ENCODE results near the gene MYH9.

- TF ChIP-seq, protein P1, sequence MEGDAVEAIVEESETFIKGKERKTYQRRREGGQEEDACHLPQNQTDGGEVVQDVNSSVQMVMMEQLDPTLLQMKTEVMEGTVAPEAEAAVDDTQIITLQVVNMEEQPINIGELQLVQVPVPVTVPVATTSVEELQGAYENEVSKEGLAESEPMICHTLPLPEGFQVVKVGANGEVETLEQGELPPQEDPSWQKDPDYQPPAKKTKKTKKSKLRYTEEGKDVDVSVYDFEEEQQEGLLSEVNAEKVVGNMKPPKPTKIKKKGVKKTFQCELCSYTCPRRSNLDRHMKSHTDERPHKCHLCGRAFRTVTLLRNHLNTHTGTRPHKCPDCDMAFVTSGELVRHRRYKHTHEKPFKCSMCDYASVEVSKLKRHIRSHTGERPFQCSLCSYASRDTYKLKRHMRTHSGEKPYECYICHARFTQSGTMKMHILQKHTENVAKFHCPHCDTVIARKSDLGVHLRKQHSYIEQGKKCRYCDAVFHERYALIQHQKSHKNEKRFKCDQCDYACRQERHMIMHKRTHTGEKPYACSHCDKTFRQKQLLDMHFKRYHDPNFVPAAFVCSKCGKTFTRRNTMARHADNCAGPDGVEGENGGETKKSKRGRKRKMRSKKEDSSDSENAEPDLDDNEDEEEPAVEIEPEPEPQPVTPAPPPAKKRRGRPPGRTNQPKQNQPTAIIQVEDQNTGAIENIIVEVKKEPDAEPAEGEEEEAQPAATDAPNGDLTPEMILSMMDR (conservative IDR thresholded peaks at IDR 0.05; ENCODE audit: low read depth in 2 of 2) = no peak
- TF ChIP-seq, protein P2, sequence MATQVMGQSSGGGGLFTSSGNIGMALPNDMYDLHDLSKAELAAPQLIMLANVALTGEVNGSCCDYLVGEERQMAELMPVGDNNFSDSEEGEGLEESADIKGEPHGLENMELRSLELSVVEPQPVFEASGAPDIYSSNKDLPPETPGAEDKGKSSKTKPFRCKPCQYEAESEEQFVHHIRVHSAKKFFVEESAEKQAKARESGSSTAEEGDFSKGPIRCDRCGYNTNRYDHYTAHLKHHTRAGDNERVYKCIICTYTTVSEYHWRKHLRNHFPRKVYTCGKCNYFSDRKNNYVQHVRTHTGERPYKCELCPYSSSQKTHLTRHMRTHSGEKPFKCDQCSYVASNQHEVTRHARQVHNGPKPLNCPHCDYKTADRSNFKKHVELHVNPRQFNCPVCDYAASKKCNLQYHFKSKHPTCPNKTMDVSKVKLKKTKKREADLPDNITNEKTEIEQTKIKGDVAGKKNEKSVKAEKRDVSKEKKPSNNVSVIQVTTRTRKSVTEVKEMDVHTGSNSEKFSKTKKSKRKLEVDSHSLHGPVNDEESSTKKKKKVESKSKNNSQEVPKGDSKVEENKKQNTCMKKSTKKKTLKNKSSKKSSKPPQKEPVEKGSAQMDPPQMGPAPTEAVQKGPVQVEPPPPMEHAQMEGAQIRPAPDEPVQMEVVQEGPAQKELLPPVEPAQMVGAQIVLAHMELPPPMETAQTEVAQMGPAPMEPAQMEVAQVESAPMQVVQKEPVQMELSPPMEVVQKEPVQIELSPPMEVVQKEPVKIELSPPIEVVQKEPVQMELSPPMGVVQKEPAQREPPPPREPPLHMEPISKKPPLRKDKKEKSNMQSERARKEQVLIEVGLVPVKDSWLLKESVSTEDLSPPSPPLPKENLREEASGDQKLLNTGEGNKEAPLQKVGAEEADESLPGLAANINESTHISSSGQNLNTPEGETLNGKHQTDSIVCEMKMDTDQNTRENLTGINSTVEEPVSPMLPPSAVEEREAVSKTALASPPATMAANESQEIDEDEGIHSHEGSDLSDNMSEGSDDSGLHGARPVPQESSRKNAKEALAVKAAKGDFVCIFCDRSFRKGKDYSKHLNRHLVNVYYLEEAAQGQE (IDR thresholded peaks at IDR 0.05; ENCODE audit: unreplicated experiment) = no peak
- TF ChIP-seq EZH2 (IDR thresholded peaks at IDR 0.05; ENCODE audit: low read depth, unreplicated experiment) = no peak
Measured at GRCh38 chr22:36419912-36420882, 32.4 kb upstream of the MYH9 start.
